CD4-positive, alpha-beta T cell treated with Interleukin-6 at 100 ng/mL for 8 hours (primary cell): ENCODE data around the gene KCNB1.

Experiments used
- DNase-seq: peaks from one replicate; pipeline ENCODE4 v3.0.0-alpha.2; 2020; ENCODE audit warnings: mixed read lengths, low spot score

The KCNB1 gene

DNA sequence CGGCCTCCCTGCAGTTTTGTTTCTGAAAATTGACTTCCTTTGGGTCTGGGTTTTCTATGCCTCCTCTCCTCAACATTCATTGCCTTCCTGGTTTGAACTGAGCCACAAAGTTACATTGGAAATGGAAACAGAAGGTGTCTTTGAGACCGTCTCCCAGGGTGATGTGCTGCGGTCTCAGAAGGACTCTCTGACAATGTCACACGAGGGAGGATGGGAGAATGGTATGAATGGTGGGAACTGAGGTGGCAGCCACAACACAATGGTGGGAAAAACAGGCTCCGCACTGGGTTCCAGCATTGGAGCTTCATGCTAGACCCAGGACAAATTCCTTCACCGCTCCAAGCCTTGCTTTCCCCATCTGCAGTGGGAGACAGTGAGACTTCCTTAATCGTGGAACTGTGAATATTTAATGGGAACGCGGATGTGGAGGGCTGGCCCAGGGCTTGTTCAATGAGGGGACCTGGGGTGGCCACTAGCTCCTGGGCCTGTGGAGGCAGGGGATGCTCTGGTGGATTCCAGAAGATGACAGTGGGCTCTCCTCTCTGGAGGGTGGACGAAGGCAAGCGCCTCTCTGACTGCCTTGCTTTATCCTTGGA lies 73.9 kb downstream of the KCNB1 start:
- DNase-seq, result no peak

DNA sequence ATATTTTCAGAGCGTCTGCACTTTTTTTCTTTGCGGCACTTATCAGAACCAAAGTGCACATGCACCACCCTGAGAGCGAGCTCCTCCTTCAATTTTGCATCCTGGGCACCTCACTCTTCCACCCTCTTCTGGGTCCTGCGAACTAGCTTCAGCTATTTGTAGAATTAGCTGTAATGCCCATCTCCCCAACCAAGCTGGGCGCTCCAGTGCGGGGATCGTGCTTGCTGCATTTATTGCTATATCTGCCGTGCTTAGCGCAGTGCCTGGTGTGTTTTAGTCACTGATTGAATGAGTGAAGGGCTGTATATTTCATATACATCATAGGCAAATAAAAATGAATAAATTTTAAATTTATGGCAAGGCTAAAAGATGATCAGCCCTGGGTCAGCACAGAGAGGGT lies 75.8 kb downstream of the KCNB1 start:
- DNase-seq, result no peak

DNA sequence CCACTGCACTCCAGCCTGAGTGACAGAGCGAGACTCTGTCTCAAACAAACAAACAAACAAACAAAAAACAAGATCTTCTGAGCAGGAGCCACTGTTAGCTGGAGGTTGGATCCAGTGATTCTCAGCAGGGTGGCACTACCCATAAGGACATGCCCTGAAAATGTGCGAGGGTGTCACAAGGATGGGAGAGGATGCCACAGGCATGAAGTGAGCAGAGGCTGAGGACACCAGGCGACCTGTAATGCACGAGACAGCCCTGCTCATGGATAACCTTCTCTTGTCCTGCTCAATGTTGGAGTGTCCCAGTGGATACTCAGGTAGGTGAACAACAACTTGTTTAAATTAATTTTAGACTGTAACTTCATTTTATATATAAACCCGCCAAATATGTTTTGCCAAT lies 76.8 kb downstream of the KCNB1 start:
- DNase-seq, result no peak

DNA sequence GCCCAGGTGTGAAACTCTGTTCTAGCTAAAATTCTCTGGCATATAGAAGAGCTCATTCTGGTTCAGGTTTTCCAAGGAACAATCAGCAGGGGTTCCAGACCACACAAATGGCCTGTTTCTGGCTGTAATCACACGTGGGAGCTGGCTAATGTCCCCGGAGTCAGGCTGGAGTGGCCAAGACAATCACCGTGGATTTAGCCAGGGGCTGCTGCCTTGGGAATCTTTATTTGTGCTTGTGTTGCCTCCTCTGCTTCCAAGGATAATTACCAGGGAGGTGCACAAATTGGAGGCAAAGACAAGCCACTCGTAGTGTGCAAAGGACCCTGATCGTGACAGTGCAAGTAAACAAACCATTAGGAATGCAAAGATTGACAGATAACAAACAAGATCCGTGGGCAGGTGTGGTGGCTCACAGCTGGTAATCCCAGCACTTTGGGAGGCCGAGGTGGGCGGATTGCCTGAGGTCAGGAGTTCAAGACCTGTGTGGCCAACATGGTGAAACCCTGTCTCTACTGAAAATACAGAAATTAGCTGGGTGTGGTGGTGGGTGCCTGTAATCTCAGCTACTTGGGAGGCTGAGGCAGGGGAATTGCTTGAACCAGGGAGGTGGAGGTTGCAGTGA lies 77.3 kb downstream of the KCNB1 start:
- no peak for DNase-seq

DNA sequence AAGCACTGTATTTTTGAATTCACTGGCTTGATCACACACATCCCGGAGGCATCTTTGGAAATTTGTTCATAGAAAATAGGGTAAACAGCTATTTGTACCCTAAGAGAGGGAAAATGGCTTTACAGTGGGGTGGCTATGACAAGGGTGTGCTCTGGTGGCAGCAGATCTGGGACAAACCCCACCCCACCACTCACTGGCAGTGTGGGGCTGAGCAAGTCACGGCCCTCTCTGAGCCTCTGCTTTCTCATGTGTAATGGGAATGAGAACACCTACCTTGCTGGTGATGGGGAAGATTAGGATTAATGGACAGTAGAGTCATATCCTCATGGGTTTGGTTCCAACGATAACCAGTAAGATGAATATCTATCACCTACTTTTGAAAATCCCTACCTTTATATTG lies 78.0 kb downstream of the KCNB1 start:
- DNase-seq, result no peak

DNA sequence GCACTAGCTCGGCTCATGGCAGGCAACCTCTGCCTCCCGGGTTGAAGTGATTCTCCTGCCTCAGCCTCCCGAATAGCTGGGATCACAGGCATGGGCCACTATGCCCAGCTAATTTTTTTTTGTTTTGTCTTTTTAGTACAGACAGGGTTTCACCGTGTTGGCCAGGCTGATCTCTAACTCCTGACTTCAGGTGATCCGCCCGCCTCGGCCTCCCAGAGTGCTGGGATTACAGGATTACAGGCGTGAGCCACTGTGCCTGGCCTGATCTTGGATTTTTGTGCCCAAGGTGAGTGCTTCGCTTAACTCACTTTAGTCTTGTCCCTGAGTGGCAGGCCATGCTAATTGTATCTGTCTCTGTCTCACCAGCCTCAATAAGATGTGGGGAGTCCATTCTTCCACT lies 78.6 kb downstream of the KCNB1 start:
- DNase-seq, result no peak

DNA sequence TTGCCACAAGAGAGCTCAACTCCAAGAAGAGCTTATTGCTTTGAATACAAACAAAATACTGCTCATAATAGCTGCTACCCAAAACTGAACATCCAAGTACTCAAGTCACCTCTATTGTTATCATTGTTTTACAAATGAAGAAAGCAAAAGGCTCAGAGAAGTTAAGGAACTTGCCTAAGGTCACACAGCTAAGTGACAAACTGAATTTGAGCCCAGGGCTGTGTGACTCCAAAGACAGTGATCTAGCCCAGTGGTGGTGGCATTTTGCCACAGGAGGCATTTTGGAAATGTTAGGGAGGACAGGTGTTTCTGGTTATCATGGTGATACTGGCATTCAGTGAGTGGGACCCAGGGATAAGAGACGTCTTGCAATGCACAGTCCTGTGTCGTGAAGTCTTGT lies 79.5 kb downstream of the KCNB1 start:
- no peak for DNase-seq

DNA sequence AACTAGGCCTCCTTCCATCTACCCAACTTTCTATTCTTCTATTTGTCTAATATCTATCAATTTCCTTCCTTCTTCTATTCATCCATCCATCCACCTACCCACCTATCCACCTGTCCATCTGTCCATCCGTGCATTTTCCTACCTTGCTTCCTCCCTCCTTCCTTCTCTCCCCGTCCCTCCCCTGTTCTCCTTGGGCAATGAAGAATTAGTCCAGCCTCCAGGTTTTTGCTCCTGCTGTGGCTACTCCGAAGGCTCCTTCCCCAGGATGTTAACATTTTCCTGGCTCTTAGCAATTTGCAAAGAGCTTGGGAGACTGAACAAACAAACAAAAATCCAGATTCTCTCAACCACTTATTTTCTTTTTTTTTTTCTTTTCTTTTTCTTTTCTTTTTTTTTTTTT lies 81.6 kb downstream of the KCNB1 start:
- DNase-seq, result no peak

DNA sequence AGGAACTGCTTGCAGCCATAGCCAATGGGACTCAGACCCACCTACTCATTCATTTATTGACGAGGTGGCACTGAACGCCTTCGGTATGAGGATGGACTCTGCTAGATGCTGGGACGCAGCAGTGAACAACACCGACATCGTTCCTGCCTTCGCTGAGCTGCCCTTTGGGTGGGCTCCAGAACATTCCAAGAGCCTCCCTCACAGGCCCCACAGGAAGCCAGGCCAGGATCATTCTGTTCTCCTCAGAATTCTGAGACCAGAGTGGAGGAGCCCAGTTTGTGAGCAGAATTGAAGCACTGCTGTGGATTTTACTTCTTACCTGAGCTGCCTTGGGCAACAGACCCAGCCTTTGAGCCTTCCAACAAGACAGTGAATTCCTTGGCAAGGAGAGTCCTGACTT lies 82.1 kb downstream of the KCNB1 start:
- no peak for DNase-seq

DNA sequence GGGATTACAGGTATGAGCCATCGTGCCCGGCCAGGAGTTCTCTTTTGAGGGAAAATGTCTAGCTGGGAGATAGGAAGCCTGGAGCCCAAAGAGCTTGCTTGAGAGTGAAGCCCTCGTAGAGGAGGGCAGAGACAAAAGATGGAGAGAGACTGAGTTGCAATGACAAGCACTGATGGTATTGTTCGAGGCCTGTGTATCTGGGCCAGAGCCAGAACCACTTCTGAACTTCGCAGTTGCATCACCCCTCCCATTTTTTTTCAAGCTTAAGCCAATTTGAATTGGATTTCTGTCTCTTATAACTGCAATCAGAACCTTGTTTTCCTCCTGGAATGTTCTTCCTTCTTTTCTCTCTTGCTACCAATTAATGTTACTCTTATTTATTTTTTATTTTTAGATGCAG lies 83.1 kb downstream of the KCNB1 start:
- DNase-seq, result no peak

DNA sequence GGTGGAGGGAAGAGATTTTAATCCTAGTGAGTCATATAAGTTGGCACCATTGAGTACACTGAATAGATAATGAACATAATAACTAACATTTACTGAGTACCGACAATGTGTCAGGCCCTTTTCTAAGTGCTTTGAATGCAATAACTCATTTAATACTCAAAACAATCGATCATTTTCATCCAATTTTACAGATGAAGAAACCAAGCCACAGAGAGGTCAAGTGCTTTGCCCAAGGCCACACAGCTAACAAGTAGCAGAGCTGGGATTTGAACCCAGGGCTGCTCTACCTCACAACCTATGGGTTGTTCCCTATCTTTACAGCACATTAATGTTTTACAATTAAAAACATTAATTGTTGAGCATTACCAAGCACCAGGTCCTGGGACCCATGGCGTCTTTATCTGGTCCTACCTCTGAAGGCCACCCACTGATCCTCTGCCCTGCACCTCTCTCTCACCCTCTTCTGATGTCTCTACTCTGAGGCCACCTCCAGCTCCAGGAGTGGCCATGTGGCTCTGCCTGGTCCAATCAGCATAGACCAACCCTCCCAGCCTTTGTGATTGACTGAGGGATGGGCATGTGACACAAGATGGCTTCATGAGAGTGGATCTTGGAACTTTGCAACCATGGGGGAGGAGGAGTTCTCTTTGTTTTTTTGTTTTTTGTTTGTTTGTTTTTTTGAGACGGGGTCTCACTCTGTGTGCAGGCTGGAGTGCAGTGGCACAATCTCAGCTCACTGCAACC lies 83.9 kb downstream of the KCNB1 start:
- DNase-seq, result no peak

DNA sequence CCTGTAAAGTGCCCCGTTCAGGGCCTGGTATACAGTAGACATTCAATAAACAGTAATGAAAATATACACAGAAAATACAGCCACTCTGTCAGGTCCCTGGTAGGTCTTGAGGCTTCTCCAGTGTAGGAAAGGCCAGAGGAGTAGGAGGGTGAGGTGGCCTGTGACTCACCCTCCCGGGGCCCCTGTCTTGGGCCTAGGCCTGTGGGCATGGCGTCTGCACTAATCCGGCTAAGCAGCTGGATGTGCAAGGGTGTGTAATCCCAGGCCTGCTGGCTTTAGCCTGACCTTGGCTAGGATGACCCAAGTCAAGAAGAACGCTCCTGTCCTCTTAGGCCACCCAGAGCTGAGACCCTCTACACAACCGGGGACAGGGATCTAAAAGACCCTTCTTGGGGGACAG lies 84.9 kb downstream of the KCNB1 start:
- no peak for DNase-seq

DNA sequence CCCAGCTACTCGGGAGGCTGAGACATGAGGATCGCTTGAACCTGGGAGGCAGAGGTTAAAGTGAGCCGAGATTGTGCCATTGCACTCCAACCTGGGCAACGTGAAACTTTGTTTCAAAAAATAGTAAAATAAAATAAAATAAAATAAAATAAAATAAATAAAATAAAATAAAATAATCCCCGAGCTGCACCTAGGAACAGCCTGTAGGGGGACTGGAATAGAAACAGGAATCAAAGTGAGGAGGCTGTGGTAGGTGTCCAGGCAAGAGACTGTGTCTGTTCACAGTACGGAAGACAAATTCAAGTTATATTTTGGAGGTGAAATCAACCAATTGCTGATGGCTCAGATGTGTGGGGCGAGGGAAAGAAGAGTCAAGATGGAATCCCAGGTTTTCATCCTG lies 86.2 kb downstream of the KCNB1 start:
- DNase-seq, result no peak

DNA sequence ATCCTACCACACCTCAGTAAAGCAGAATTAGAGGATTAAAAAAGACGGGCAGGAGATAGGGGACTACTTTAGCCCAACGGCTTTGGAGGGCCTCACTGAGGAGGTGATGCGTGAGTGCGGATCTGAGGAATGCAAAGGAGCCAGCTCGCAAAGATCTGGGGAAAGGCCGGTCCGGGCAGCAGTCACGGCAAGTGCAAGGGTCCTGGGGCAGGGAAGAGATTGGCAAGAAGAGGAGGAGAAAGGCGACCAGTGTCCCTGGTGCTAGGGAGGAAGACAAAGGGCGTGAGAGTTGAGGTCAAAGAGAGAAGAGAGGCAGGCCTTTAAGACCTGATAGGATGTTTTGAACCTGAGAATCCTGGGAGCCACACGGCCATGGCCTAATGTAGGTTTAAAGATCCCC lies 86.8 kb downstream of the KCNB1 start:
- no peak for DNase-seq

DNA sequence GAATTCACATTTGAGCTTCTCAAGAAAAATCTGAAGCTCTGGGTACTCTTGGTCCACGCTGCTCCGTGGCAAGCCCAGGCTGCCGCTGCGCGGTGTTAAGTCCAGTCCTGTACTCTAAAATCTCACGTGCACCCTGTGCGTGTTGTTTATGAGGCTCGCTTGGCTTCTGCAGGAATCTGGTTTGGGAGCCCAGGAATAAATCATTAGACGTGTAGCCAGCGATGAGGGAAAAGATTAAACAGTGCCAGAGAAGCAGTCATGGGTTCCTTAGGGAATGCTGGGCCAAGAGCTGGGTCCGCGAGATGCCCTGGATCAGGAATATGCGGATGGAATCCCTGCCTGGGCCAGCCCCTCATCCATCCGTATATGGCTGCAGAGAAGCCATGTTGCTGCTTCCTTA lies 87.3 kb downstream of the KCNB1 start:
- no peak for DNase-seq

DNA sequence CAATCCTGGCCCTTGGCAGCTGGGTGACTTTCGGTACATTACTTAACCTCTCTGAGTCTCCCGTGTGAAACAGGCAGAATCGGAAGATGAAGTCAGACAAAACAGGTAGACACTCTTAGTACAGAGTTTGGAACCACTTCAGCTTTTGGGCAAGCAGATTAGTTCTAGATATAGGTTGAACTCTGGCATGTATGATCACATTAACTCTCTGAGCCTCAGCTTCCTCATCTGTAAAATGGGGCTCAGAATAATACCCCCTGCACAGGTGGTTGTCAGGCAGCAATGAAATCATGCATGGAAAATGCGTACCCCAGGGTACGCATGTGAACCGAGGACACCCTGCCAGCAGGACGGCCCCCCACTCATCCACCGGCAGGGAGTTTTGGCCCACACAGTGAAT lies 87.7 kb downstream of the KCNB1 start:
- DNase-seq, result no peak

DNA sequence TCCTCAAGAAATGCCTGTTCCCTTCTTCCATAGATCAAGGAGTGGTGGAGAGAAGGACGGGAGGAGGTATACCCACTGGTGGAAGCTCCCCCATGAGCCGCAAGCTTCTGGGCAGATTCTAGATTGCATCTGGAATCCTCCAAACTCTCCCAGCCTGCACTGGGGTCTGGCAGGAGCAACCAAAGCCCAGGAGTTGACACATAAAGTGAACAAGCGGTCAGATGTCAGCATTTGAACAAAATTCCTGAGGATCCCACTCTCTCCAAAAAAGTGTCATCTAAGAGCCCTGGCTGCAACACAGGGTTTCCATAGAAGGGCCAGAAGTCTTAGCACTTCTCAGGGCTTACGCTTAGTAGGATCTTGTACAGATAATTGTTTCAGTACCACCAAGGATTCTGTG lies 88.2 kb downstream of the KCNB1 start:
- DNase-seq, result no peak

DNA sequence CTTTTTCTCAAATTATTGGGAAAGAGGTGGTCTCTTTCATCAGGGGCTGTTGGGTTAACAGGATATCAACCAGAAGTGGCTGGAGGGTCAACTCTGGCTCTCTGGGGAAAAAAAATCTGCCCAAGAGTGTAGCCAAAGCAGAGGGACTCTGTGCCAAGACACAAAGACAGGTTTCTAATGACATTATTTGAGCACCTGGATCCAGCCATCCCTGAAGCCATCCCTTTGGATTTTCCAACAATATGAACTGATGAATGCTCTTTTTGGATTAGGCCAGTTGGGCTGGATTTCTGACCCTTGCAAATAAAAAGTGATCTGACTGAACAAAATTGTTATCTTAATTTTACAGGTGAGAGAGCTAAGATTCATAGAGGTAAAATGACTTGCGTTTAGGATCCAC lies 88.7 kb downstream of the KCNB1 start:
- no peak for DNase-seq

DNA sequence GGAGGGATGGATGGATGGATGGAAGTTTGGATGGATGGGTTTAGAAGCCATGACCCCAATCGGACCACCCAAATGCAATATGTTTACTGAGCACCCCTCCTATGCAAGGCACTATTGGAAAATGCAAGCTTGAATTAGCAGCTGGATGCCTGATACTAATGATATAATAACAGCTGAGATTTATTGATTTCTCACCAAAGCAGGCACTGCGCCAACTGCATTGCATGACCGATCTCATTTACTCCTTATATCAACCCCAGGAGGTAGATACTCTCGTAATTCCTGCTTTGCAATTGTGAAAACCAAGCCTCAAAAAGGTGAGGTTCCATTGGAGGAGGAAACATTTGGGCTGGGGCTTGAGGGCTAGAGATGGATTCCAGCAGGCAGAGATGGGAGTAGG lies 89.7 kb downstream of the KCNB1 start:
- DNase-seq, result no peak

DNA sequence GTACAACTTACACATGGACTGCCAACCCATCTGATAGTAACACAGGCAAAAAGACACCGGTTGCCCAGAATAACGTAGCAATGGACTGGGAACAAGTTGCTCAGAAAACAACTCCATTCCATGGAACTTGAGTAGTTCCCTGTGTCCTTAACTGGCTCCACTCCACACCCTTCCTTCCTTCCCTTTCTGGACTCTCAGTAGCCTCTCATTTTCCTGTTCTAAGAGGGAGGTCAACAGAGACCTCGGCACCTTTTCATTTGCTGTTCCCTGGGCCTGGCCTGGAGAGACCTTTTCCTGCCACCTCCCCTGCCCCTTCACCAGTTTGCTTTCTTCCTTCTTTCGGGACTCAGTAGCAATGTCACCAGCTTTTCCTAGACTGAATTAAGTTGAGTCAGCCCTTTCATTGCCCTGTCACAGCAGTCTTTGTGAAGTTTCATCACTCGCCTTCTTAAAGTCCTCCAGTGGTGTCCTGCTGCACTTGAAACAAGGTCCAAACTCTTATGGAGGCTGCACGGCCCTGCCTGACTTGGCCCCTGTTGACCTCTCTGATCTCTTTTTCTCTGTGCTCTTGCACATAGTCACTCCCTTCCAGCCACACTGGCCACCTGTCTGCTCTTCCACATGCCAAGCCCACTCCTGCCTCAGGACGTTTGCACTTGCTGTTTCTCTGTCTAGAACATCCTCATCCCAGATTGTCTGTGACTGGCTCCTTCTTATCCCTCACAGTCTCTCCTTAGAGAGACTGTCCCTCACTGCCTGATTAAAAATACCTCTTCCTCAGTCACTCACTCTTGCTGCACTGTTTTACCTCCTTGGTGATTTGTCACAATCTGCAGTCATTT lies 90.8 kb downstream of the KCNB1 start:
- no peak for DNase-seq

DNA sequence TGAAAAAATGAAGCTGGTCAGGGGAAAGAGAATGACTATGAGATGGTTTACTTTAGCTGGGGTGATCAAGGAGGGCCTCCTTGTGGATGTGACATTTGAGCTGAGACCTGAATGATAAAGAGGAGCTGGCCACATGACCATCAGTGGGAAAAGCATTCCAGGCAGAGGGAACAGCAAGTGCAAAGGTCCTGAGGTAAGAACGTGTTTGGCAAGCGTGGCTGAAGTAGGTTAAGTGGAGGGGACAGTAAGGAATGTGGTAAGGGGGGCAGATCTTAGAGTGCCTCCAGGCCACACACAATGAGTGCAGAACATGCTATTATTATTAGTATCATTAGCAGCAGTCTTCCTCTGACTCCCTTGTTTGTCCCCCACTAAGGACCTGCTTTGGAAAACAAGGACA lies 92.6 kb downstream of the KCNB1 start:
- no peak for DNase-seq

DNA sequence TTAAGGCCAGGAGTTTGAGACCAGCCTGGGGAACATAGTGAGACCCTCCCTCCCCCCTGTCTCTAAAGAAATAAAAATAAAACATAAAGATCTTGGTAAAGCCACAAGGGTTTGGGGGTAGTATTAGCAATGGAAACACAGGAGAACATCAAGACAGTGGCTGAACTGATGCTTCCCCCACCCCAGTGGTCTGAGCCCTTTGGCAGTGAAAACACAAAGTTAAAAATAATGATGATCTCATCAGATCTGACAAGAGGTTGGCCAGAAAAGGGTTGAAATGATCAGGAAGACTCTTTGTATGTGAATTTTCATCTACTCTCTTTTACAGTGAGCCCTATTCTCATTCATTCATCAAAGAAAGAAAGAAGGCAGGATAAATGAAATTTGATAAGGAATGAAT lies 93.7 kb downstream of the KCNB1 start:
- no peak for DNase-seq

DNA sequence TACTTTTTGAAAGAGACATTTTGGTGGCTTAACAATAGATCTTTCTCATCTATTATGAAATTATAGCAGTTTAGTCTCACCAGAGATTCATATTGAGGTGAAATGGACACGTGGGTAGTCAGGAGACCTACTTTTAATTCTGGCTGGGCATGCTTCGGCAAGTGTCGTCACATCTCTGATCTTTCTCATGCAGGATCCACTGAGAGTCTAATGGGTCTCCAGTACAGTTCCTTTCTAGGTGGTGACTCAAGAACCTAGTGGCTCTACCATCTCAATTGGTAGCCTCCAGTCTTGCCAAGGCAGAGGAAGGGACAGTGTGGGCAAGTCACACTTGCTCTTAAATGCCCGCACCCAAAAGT lies 94.9 kb downstream of the KCNB1 start:
- no peak for DNase-seq
